ENCODE results near the gene RCL1. TPM values are rescaled to one million over a fixed set of nuclear protein-coding genes. Genes with fewer than 3 reads are reported as not detected.

RCL1 gene
- total RNA-seq, 1 experiment from 2014 or later: 31.2 TPM

GRCh38 chr9:4788703-4789102, 4.0 kb upstream of the RCL1 start:
- Histone ChIP-seq H3K4me3 (ENCODE audit: low read depth, low read length, poor library complexity, severe bottlenecking) (no peak overlapping the region), H3K27ac (ENCODE audit: low read depth, low read length, poor library complexity, severe bottlenecking) (no peak overlapping the region), H3K27me3 (replicated peaks; ENCODE audit: insufficient read depth, low read depth, low read length, poor library complexity) (no peaks in the 10 kb centered on the region), H3K4me1 (ENCODE audit: insufficient read depth, low read length, poor library complexity, severe bottlenecking) (no peaks in the 10 kb centered on the region), H3K9me3 (ENCODE audit: low read depth, low read length, poor library complexity, severe bottlenecking) (no peaks in the 10 kb centered on the region), H3K36me3 (ENCODE audit: insufficient read depth, low read length, poor library complexity, severe bottlenecking) (no peaks in the 10 kb centered on the region)
- intact Hi-C loops (cut with micrococcal nuclease; ENCODE audit: unreplicated experiment): no loop called here
- CTCF ChIA-PET: no interaction called here
- POLR2A ChIA-PET (ENCODE audit: low non-redundant PET): no interaction called here
- no peak for TF ChIP-seq EZH2 (IDR thresholded peaks at IDR 0.05; ENCODE audit: borderline replicate concordance, low read depth, low read length, poor library complexity, severe bottlenecking)
- TF ChIP-seq, protein P1, sequence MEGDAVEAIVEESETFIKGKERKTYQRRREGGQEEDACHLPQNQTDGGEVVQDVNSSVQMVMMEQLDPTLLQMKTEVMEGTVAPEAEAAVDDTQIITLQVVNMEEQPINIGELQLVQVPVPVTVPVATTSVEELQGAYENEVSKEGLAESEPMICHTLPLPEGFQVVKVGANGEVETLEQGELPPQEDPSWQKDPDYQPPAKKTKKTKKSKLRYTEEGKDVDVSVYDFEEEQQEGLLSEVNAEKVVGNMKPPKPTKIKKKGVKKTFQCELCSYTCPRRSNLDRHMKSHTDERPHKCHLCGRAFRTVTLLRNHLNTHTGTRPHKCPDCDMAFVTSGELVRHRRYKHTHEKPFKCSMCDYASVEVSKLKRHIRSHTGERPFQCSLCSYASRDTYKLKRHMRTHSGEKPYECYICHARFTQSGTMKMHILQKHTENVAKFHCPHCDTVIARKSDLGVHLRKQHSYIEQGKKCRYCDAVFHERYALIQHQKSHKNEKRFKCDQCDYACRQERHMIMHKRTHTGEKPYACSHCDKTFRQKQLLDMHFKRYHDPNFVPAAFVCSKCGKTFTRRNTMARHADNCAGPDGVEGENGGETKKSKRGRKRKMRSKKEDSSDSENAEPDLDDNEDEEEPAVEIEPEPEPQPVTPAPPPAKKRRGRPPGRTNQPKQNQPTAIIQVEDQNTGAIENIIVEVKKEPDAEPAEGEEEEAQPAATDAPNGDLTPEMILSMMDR (conservative IDR thresholded peaks at IDR 0.05; ENCODE audit: low read depth, low read length): no peak
- no TSS peak for BruUV-seq (replicated peaks)
- no peak for DNase-seq (ENCODE audit: low spot score)

DNA sequence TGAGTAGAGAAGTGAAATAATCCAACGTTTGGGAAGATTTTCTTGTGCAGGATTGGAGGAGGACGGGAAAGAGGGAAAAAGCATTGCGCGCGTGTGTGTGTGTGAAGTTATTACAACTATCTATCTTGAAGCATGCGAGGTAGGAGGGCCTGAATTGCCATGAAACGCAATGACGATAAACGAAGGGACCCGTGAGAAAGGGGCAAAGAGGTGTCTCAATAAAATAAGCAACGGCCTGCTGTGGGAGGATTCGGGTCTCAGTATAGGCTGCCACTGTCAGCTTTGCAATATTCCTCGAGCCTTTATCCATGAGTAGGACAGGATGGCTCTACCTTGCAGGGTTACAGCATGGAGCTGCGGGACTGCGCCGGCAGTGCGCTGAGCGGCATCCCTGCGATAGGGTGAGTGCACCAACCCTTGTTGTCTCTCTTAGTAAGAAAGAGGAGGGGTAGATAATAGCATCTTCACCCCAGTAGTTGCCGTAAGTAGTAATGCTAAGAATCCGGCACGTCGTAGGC, 631 bp upstream of the RCL1 start:
- Histone ChIP-seq H3K4me3 (ENCODE audit: low read depth, low read length, poor library complexity, severe bottlenecking) (peak overlapping the region; percentile 93), H3K9me3 (ENCODE audit: low read depth, low read length, poor library complexity, severe bottlenecking) (no peaks in the 10 kb centered on the region), H3K36me3 (ENCODE audit: insufficient read depth, low read length, poor library complexity, severe bottlenecking) (no peaks in the 10 kb centered on the region), H3K4me1 (ENCODE audit: insufficient read depth, low read length, poor library complexity, severe bottlenecking) (peaks cover 5% of the 10 kb centered on the region), H3K27ac (ENCODE audit: low read depth, low read length, poor library complexity, severe bottlenecking) (no peak overlapping the region), H3K27me3 (replicated peaks; ENCODE audit: insufficient read depth, low read depth, low read length, poor library complexity) (no peaks in the 10 kb centered on the region)
- DNase-seq (ENCODE audit: low spot score): no peak
- CTCF ChIA-PET: interaction anchor here (0.8 kb wide), 1 partner anchor 33 kb away, joined by 3 read pairs; no protein-coding TSS in a partner anchor
- BruUV-seq (replicated peaks): no TSS peak
- no peak for TF ChIP-seq EZH2 (IDR thresholded peaks at IDR 0.05; ENCODE audit: borderline replicate concordance, low read depth, low read length, poor library complexity, severe bottlenecking)
- TF ChIP-seq, protein P1 (conservative IDR thresholded peaks at IDR 0.05; ENCODE audit: low read depth, low read length): no peak
- POLR2A ChIA-PET (ENCODE audit: low non-redundant PET): interaction anchor here (0.6 kb wide), 1 partner anchor 737 kb away, joined by 3 read pairs; no protein-coding TSS in a partner anchor
- intact Hi-C loops (cut with micrococcal nuclease; ENCODE audit: unreplicated experiment): loop anchor here (5.0 to 10.0 kb wide), 2 partner anchors 50 to 193 kb away; partner anchors contain the start of genes AK3 and JAK2

GRCh38 chr9:4793459-4794395, 983 bp downstream of the RCL1 start:
- H3K4me1 ChIP-seq (ENCODE audit: insufficient read depth, low read length, poor library complexity, severe bottlenecking): peaks cover 19% of the 10 kb centered on the region
- ChIA-PET CTCF (no interaction called here), POLR2A (ENCODE audit: low non-redundant PET) (no interaction called here)
- H3K4me3 ChIP-seq (ENCODE audit: low read depth, low read length, poor library complexity, severe bottlenecking): peak overlapping the region; percentile 93
- no peaks in the 10 kb centered on the region for H3K9me3 ChIP-seq (ENCODE audit: low read depth, low read length, poor library complexity, severe bottlenecking)
- no peak overlapping the region for H3K27ac ChIP-seq (ENCODE audit: low read depth, low read length, poor library complexity, severe bottlenecking)
- no peak for DNase-seq (ENCODE audit: low spot score)
- intact Hi-C loops (cut with micrococcal nuclease; ENCODE audit: unreplicated experiment): loop anchor here (5.0 to 10.0 kb wide), 2 partner anchors 51 to 191 kb away; partner anchors contain the start of genes AK3 and JAK2
- H3K27me3 ChIP-seq (replicated peaks; ENCODE audit: insufficient read depth, low read depth, low read length, poor library complexity): no peaks in the 10 kb centered on the region
- H3K36me3 ChIP-seq (ENCODE audit: insufficient read depth, low read length, poor library complexity, severe bottlenecking): no peaks in the 10 kb centered on the region
- BruUV-seq (replicated peaks): no TSS peak
- TF ChIP-seq EZH2 (IDR thresholded peaks at IDR 0.05; ENCODE audit: borderline replicate concordance, low read depth, low read length, poor library complexity, severe bottlenecking): no peak
- TF ChIP-seq, protein P1 (conservative IDR thresholded peaks at IDR 0.05; ENCODE audit: low read depth, low read length): no peak

All from A673 (cell line).